Type B pancreatic cell (in vitro differentiated cells): ENCODE data around the gene SYT8. TPM values are rescaled to one million over a fixed set of nuclear protein-coding genes. Genes with fewer than 3 reads are reported as not detected.

Experiments
- DNase-seq: peaks from one replicate; pipeline ENCODE4 v3.0.0; 2021; ENCODE audit warnings: mixed read lengths; ENCODE audit not compliant: unreplicated experiment; ENCODE audit errors: extremely low spot score
- H3K27ac Mint-ChIP-seq: 2 replicates; pipeline ENCODE4 v1.8.0; 2021; ENCODE audit warnings: mild to moderate bottlenecking, mixed read lengths
- H3K27me3 Mint-ChIP-seq: 2 replicates; pipeline ENCODE4 v1.8.0; 2021; ENCODE audit warnings: mixed read lengths
- H3K36me3 Mint-ChIP-seq: 2 replicates; pipeline ENCODE4 v1.8.0; 2021; ENCODE audit warnings: mixed read lengths
- H3K4me1 Mint-ChIP-seq: one replicate; pipeline ENCODE4 v1.8.0; 2021; ENCODE audit warnings: mixed read lengths; ENCODE audit not compliant: unreplicated experiment
- H3K4me3 Mint-ChIP-seq: 2 replicates; pipeline ENCODE4 v1.8.0; 2021; ENCODE audit warnings: mild to moderate bottlenecking, mixed read lengths
- H3K9me3 Mint-ChIP-seq: 2 replicates; pipeline ENCODE4 v1.8.0; 2021; ENCODE audit warnings: mixed read lengths
- long read RNA-seq: library from polyadenylated mRNA; unstranded; transcript quantifications from one replicate; pipeline ENCODE4 v2.0.0, GENCODE V29; 2020
- total RNA-seq: library from RNA; stranded (reverse); gene quantifications from 2 replicates; pipeline ENCODE4 v1.2.1, GENCODE V29; 2021; ENCODE audit warnings: low replicate concordance
- TF ChIP-seq, protein P1 (sequence below): fragments of 200-600 bp; sonication (generic); conservative IDR thresholded peaks from 2 replicates; pipeline ENCODE4 v1.5.0; 2021; ENCODE audit warnings: antibody characterized with exemption, mild to moderate bottlenecking

SYT8 gene, protein sequence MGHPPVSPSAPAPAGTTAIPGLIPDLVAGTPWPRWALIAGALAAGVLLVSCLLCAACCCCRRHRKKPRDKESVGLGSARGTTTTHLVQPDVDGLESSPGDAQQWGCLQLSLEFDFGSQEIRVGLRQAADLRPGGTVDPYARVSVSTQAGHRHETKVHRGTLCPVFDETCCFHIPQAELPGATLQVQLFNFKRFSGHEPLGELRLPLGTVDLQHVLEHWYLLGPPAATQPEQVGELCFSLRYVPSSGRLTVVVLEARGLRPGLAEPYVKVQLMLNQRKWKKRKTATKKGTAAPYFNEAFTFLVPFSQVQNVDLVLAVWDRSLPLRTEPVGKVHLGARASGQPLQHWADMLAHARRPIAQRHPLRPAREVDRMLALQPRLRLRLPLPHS
- 4.5 and 7.9 TPM in 2 replicates for total RNA-seq
- long read RNA-seq, result 0 reads

DNA sequence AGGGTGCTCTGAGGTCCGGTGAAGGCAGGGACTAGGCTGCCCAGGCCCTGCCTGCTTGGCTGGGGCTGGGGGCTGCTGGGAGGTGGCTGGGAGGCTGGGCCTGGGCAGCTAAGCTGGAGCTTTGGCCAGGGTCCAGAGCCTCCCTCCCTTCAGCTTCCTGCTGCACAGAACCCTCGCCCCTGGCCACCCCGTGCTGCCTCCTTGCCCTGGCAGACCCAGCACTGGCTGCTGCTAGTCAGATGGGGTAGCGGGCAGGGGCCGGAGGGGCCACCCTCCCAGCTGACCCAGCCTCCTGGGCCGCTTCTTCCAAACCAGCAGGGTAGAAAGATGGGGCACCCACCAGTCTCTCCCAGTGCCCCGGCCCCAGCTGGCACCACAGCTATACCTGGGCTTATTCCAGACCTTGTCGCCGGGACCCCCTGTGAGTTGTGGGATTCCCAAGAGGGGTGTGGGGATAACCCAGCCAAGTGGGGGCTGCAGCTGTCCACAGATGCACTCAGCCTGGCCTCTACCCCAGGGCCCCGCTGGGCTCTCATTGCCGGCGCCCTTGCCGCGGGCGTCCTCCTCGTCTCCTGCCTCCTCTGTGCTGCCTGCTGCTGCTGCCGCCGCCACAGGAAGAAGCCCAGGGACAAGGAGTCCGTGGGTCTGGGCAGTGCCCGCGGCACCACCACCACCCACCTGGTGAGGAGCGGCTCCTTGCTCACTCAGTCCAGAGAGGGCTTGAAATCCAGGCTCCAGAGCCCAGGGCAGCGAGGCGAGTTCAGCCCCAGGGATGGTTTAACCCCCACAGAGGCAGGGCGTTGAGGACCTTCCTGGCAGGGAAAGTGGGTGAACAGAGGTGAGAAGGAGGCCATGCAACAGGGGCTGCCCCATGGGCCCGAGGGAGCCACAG is at the start of gene SYT8:
Gene SYT8 (plus strand): TSS at position 212 of the 892 bp plus-strand sequence. CDS start 116 bp downstream, at position 328.
- Mint-ChIP-seq H3K4me3 (peak within 1 kb of the TSS; percentile 70), H3K27me3 (no peaks in the 10 kb centered on the region), H3K36me3 (no peaks in the 10 kb centered on the region), H3K4me1 (peaks cover 4% of the 10 kb centered on the region), H3K27ac (peak within 1 kb of the TSS; percentile 99), H3K9me3 (no peaks in the 10 kb centered on the region)
- TF ChIP-seq, protein P1, sequence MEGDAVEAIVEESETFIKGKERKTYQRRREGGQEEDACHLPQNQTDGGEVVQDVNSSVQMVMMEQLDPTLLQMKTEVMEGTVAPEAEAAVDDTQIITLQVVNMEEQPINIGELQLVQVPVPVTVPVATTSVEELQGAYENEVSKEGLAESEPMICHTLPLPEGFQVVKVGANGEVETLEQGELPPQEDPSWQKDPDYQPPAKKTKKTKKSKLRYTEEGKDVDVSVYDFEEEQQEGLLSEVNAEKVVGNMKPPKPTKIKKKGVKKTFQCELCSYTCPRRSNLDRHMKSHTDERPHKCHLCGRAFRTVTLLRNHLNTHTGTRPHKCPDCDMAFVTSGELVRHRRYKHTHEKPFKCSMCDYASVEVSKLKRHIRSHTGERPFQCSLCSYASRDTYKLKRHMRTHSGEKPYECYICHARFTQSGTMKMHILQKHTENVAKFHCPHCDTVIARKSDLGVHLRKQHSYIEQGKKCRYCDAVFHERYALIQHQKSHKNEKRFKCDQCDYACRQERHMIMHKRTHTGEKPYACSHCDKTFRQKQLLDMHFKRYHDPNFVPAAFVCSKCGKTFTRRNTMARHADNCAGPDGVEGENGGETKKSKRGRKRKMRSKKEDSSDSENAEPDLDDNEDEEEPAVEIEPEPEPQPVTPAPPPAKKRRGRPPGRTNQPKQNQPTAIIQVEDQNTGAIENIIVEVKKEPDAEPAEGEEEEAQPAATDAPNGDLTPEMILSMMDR, result no peak
- no peak for DNase-seq

DNA sequence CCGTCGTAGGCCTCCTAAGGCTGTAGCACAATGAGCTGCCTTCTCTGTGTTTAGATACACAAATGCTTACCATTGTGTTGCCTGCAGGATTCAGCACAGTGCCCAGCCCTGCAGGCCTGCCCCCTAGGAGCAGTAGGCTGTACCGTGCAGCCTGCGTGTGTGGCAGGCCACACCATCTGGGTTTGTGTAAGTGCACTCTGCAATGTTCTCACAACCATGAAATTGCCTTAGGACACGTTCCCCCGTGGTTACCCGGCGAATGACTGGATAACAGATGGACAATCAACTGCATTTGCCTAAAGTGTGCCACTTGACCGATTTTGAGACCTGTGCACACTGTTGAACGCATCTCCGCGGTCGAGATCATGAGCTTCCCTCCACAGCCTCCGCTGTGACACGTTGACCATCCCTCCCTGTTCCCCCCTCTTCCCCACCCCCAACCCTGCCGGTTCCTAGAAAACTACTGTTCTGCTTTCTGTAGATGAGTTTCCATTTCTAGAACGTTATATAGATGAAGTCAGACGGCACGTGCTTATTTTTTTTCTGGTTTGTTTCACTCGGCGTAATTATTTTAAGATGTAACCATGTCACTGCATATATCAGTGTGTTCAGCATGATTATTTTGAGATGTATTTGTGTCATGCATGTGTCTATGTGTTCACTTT is 48.9 kb upstream of the SYT8 start:
- H3K4me1 Mint-ChIP-seq, result peaks cover 4% of the 10 kb centered on the region

DNA sequence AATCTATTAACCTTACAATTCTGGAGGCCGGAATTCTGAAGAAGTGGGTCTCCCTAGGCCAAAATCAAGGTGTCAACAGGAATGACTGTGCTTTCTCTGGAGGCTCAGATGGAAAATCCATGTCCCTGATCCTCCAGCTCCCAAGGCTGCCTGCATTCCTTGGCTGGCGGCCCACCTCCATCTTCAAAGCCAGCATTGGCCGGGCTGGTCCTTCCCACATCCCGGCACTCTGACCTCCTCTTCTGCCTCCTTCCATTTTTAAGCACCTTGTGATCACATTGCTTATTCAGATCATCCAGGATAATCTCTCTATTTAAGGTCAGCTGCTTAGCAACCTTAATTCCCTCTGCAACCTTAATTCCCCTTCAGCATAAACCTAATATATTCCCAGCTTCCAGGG is 48.3 kb upstream of the SYT8 start:
- peaks cover 17% of the 10 kb centered on the region for H3K27me3 Mint-ChIP-seq
- DNase-seq, result no peak
- H3K36me3 Mint-ChIP-seq, result no peaks in the 10 kb centered on the region
- no peak overlapping the region for H3K4me3 Mint-ChIP-seq
- TF ChIP-seq, protein P1, result no peak
- H3K27ac Mint-ChIP-seq, result no peak overlapping the region
- peaks cover 4% of the 10 kb centered on the region for H3K4me1 Mint-ChIP-seq
- H3K9me3 Mint-ChIP-seq, result no peaks in the 10 kb centered on the region

More for the DNA sequence above, 48.9 kb upstream of the SYT8 start:
- peaks cover 17% of the 10 kb centered on the region for H3K27me3 Mint-ChIP-seq
- TF ChIP-seq, protein P1, result no peak
- no peak overlapping the region for H3K27ac Mint-ChIP-seq
- no peaks in the 10 kb centered on the region for H3K9me3 Mint-ChIP-seq
- H3K36me3 Mint-ChIP-seq, result no peaks in the 10 kb centered on the region
- no peak overlapping the region for H3K4me3 Mint-ChIP-seq
- DNase-seq, result no peak

DNA sequence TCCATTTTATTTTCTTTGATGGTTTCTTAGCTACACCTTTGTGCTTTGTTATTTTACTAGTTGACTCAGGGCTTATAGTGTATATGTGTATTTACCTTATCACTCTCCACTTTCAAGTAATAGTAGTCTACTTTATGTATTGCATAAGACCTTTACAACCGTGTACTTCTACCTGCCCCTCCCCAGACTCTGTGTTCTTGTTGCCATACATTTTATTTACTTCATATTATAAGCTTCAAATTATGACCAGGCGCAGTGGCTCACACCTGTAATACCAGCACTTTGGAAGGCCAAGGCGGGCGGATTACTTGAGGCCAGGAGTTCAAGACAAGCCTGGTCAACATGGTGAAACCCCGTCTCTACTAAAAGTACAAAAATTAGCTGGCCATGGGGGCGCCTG is 42.9 kb upstream of the SYT8 start:
- DNase-seq, result no peak

DNA sequence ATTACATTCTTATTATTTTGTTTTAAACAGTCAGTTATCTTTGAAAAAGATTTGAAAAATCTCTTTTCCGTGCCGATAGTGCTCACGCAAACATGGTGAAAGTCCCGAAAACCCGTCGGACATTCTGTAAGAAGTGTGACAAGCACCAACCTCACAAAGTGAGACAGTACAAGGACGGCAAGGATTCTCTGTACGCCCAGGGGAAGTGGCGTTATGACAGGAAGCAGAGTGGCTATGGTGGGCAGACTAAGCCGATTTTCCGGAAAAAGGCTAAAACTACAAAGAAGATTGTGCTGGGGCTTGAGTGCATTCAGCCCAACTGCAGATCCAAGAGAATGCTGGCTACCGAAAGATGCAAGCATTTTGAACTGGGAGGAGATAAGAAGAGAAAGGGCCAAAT is 42.3 kb upstream of the SYT8 start:
- Mint-ChIP-seq H3K36me3 (no peaks in the 10 kb centered on the region), H3K27me3 (peaks cover 36% of the 10 kb centered on the region), H3K4me3 (no peak overlapping the region), H3K4me1 (peaks cover 8% of the 10 kb centered on the region), H3K9me3 (no peaks in the 10 kb centered on the region), H3K27ac (no peak overlapping the region)
- DNase-seq, result no peak
- TF ChIP-seq, protein P1, result no peak

More for the DNA sequence above, 42.9 kb upstream of the SYT8 start:
- TF ChIP-seq, protein P1, result no peak
- no peaks in the 10 kb centered on the region for H3K9me3 Mint-ChIP-seq
- H3K27me3 Mint-ChIP-seq, result peaks cover 36% of the 10 kb centered on the region
- peaks cover 8% of the 10 kb centered on the region for H3K4me1 Mint-ChIP-seq
- no peaks in the 10 kb centered on the region for H3K36me3 Mint-ChIP-seq
- H3K27ac Mint-ChIP-seq, result no peak overlapping the region
- H3K4me3 Mint-ChIP-seq, result no peak overlapping the region
